Measurements from ENCODE around the gene FERMT3. TPM values are rescaled to one million over a fixed set of nuclear protein-coding genes. Genes with fewer than 3 reads are reported as not detected.

Gene FERMT3
- polyA plus RNA-seq, 1 of the 3 experiments (the other 2 are of a cell fraction): 1.4 TPM

GRCh38 chr11:64265176-64266160, 58.9 kb downstream of the FERMT3 start:
- Histone ChIP-seq H3K27me3 (ENCODE audit: insufficient read depth) (no peaks in the 10 kb centered on the region), H3F3A (replicated peaks; ENCODE audit: insufficient read depth) (peaks cover 22% of the 10 kb centered on the region), H3K79me2 (ENCODE audit: insufficient read depth) (no peaks in the 10 kb centered on the region; the same call in none of the 2 replicates), H3K9me2 (no peaks in the 10 kb centered on the region), H3K36me3 (replicated peaks in 1 of 2; ENCODE audit: control insufficient read depth in 1 of 2, insufficient read depth in 2 of 2, low read length in 1 of 2) (peaks cover 17 to 28% of the 10 kb centered on the region in 2 experiments), H3K4me3 (ENCODE audit: low read depth in 2 of 2, low read length in 1 of 2) (no peak overlapping the region), H4K20me1 (ENCODE audit: insufficient read depth) (no peaks in the 10 kb centered on the region), H2AFZ (ENCODE audit: low read depth) (no peak overlapping the region), H3K4me1 (ENCODE audit: control insufficient read depth in 1 of 2, insufficient read depth in 2 of 2, low read depth in 1 of 2, low read length in 1 of 2) (peaks cover 12 to 55% of the 10 kb centered on the region in 2 experiments; a peak in 3 of 4 replicates), H3K9me3 (no peaks in the 10 kb centered on the region), H3K9ac (no peak overlapping the region), H3K27ac (ENCODE audit: low read depth in 2 of 2, low read length in 1 of 2) (peak overlapping the region in 1 of 2 experiments; percentile 94; a peak in 2 of 4 replicates), H3K4me2 (no peak overlapping the region)
- CTCF ChIA-PET: interaction anchor here (0.8 to 5.7 kb wide), 9 partner anchors 12 to 61 kb away, joined by 3 to 119 read pairs (median 11); partner anchors contain the start of genes ESRRA, NUDT22, PLCB3 and PPP1R14B
- no peak for TF ChIP-seq EP300 (IDR thresholded peaks at IDR 0.05; ENCODE audit: borderline replicate concordance in 1 of 2, low read depth in 1 of 2, low read length in 1 of 2)
- TF ChIP-seq CHD2 (IDR thresholded peaks at IDR 0.05; ENCODE audit: low read length, partially characterized antibody): no peak
- no peak for TF ChIP-seq FOXJ3 (CRISPR knock-in tag; IDR thresholded peaks at IDR 0.05)
- no peak for TF ChIP-seq MAX (IDR thresholded peaks at IDR 0.05; ENCODE audit: low read depth)
- no peak for TF ChIP-seq TAF1 (IDR thresholded peaks at IDR 0.05; ENCODE audit: borderline replicate concordance, low read depth, low read length)
- no peak for TF ChIP-seq GATA2 (CRISPR knock-in tag; IDR thresholded peaks at IDR 0.05)
- no peak for TF ChIP-seq RFX5 (IDR thresholded peaks at IDR 0.05; ENCODE audit: low read length)
- TF ChIP-seq FOXM1 (IDR thresholded peaks at IDR 0.05; ENCODE audit: low read depth): no peak
- no peak for TF ChIP-seq SMC3 (IDR thresholded peaks at IDR 0.05; ENCODE audit: low read depth, low read length)
- TF ChIP-seq TCF12 (IDR thresholded peaks at IDR 0.05): no peak
- no peak for DNase-seq
- POLR2A ChIA-PET: interaction anchor here (1.0 to 2.8 kb wide), 9 partner anchors 12 to 80 kb away, joined by 3 to 41 read pairs (median 5); partner anchors contain the start of genes FKBP2, NUDT22, PLCB3 and PPP1R14B
- WGBS (ENCODE audit: low lambda C conversion rate): 95% methylated on average over 23 of the region's 35 CpGs

GRCh38 chr11:64266339-64266738, 59.8 kb downstream of the FERMT3 start:
- Histone ChIP-seq H3K79me2 (ENCODE audit: insufficient read depth) (no peaks in the 10 kb centered on the region; the same call in 1 of the 2 replicates), H4K20me1 (ENCODE audit: insufficient read depth) (no peaks in the 10 kb centered on the region), H3K4me3 (ENCODE audit: low read depth in 2 of 2, low read length in 1 of 2) (no peak overlapping the region), H3K27me3 (ENCODE audit: insufficient read depth) (no peaks in the 10 kb centered on the region), H3K9ac (no peak overlapping the region), H3K36me3 (replicated peaks in 1 of 2; ENCODE audit: control insufficient read depth in 1 of 2, insufficient read depth in 2 of 2, low read length in 1 of 2) (peaks cover 15 to 28% of the 10 kb centered on the region in 2 experiments), H3K27ac (ENCODE audit: low read depth in 2 of 2, low read length in 1 of 2) (no peak overlapping the region), H3K4me2 (no peak overlapping the region), H3K9me3 (no peaks in the 10 kb centered on the region), H3F3A (replicated peaks; ENCODE audit: insufficient read depth) (peaks cover 25% of the 10 kb centered on the region), H3K9me2 (no peaks in the 10 kb centered on the region), H2AFZ (ENCODE audit: low read depth) (no peak overlapping the region), H3K4me1 (ENCODE audit: control insufficient read depth in 1 of 2, insufficient read depth in 2 of 2, low read depth in 1 of 2, low read length in 1 of 2) (peaks cover 12 to 55% of the 10 kb centered on the region in 2 experiments; a peak in 3 of 4 replicates)
- 87% methylated on average over 10 of the region's 15 CpGs for WGBS (ENCODE audit: low lambda C conversion rate)
- no peak for DNase-seq
- POLR2A ChIA-PET: interaction anchor here (1.2 to 6.5 kb wide), 2 partner anchors 20 to 27 kb away, joined by 3 to 112 read pairs; partner anchors contain the start of genes FKBP2, PLCB3 and PPP1R14B
- no peak for TF ChIP-seq FOXM1 (IDR thresholded peaks at IDR 0.05; ENCODE audit: low read depth)
- no peak for TF ChIP-seq RXRA (IDR thresholded peaks at IDR 0.05; ENCODE audit: borderline replicate concordance, low read depth)
- TF ChIP-seq NRF1 (IDR thresholded peaks at IDR 0.05; ENCODE audit: low read depth, low read length): no peak
- no peak for TF ChIP-seq POLR2AphosphoS5 (IDR thresholded peaks at IDR 0.05; ENCODE audit: low read depth, low read length)
- TF ChIP-seq EP300 (IDR thresholded peaks at IDR 0.05; ENCODE audit: borderline replicate concordance in 1 of 2, low read depth in 1 of 2, low read length in 1 of 2): no peak
- TF ChIP-seq USF1 (IDR thresholded peaks at IDR 0.05; ENCODE audit: borderline replicate concordance, low read depth): no peak
- no peak for TF ChIP-seq JUND (IDR thresholded peaks at IDR 0.05)
- TF ChIP-seq REST (IDR thresholded peaks at IDR 0.05; ENCODE audit: low read depth, low read length): no peak
- no peak for TF ChIP-seq RFX5 (IDR thresholded peaks at IDR 0.05; ENCODE audit: low read length)
- no peak for TF ChIP-seq FOSL2 (IDR thresholded peaks at IDR 0.05; ENCODE audit: borderline replicate concordance, low read depth)
- TF ChIP-seq NFIC (IDR thresholded peaks at IDR 0.05; ENCODE audit: borderline replicate concordance): no peak
- TF ChIP-seq YY1 (IDR thresholded peaks at IDR 0.05; ENCODE audit: low read depth): no peak
- no peak for TF ChIP-seq RCOR1 (IDR thresholded peaks at IDR 0.05; ENCODE audit: low read length)
- TF ChIP-seq SIN3A (IDR thresholded peaks at IDR 0.05; ENCODE audit: borderline replicate concordance, low read depth, low read length): no peak
- CTCF ChIA-PET: interaction anchor here (3.4 to 6.9 kb wide), 2 partner anchors 16 to 20 kb away, joined by 20 to 89 read pairs; partner anchors contain the start of genes PLCB3 and PPP1R14B

Measured in SK-N-SH (cell line).